GM12865 (cell line): Measurements from ENCODE around the gene FER.
"Not testable (repeated sequence)": the region's sequence is repeated elsewhere in the genome, so short reads cannot be mapped to it uniquely, and the experiment has no call there.

Source experiments
- DNase-seq: peaks from one replicate; pipeline ENCODE4 v3.0.0; 2010; ENCODE audit warnings: low read depth
- H3K4me3 ChIP-seq: 2 replicates; pipeline ENCODE4 v1.5.1; 2011; ENCODE audit warnings: mild to moderate bottlenecking, low read depth, low read length, control low read depth
- CTCF ChIP-seq: IDR thresholded peaks from 2 replicates; pipeline ENCODE4 v1.5.1; 2011; ENCODE audit warnings: low read length, control low read depth, low read depth, inconsistent platforms; ENCODE audit not compliant: insufficient read depth; ENCODE audit errors: missing control alignments

FER gene

DNA sequence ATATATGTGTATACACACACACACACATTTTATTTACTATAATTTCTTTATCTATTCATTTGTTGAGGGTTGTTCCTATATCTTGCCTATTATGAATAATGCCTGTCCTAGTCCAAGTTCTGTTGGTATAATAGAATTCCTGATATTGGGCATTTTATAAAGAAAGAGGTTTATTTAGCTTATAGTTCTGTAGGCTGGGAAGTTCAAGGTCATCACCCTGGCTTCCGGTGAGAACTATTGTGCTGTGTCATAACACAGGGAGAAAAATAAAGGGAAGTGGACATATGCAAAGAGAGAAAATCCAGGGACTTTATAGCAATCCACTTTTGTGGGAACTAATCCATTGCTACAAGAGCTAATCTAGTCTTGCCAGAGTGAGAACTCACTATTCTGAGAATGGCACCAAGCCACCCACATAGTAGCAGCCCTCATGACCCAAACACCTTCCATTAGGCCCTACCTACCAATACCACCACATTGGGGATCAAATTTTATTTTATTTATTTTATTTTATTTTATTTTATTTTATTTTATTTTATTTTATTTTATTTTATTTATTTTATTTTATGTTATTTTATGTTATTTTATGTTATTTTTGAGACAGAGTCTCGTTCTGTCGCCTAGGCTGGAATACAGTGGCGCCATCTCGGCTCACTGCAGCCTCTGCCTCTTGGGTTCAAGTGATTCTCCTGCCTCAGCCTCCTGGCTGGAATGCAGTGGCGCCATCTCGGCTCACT, 74.7 kb downstream of the FER start:
- no peak overlapping the region for H3K4me3 ChIP-seq
- no peak for DNase-seq
- no peak for TF ChIP-seq CTCF

GRCh38 chr5:108827131-108827530, 79.4 kb downstream of the FER start:
- H3K4me3 ChIP-seq: no peak overlapping the region
- DNase-seq: no peak
- no peak for TF ChIP-seq CTCF

GRCh38 chr5:108830705-108831276, 83.1 kb downstream of the FER start:
- H3K4me3 ChIP-seq: no peak overlapping the region
- TF ChIP-seq CTCF: no peak
- DNase-seq: no peak

- H3K4me3 ChIP-seq: no peak overlapping the region
- TF ChIP-seq CTCF: no peak
- DNase-seq: no peak
Observed at GRCh38 chr5:108836492-108836891, 88.8 kb downstream of the FER start.

- DNase-seq, H3K4me3 ChIP-seq: not testable (repeated sequence)
Observed at GRCh38 chr5:108842260-108842941, 94.7 kb downstream of the FER start.

- not testable (repeated sequence) for H3K4me3 ChIP-seq, DNase-seq
Observed at GRCh38 chr5:108851129-108851528, 103.4 kb downstream of the FER start.

DNA sequence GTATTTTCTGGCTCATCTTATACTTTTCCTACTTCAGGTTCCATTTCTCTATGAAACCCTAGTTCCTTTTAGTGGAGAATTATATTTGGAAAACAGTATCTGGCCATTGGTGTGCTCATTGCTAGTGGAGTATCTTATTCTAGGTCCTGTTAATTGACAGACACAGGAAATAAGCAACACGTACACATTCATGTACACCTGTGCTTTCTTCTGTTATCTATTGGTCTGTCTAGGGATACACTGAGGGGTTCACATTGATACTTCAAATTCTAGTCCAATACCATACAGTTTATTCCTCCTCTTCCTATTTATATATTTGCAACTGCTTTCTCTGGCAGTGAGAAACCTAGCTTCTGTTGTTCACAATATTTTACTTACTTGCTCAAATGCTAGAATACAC, 110.2 kb downstream of the FER start:
- TF ChIP-seq CTCF: no peak
- H3K4me3 ChIP-seq: no peak overlapping the region
- DNase-seq: peak; percentile 2

DNA sequence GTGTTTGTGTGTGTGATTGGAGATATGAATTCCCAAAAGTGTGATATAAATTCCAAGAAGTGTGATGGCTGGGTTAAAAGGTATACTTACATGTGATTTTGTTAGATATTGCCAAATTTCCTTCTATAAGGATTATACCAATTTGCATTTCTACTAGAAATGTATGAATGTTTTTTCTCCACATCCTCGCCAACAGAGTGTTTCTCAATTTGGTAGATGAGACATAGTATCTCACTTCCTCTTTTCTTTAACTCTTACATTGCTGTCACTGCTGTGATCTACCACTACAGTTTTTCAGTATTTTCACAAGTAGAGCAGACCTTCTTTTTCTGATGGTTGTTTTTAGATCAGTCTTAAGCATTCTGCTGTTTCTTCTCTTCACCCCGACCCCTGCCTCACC, 111.3 kb downstream of the FER start:
- TF ChIP-seq CTCF: no peak
- no peak overlapping the region for H3K4me3 ChIP-seq
- peak; percentile 76 for DNase-seq
